ENCODE data around the gene ERBIN.

- TF ChIP-seq CTCF (conservative IDR thresholded peaks at IDR 0.05; ENCODE audit: low read depth in 2 of 2) (no peak), EZH2phosphoT487 (IDR thresholded peaks at IDR 0.05; ENCODE audit: unreplicated experiment) (no peak), ZNF331 (CRISPR knock-in tag; IDR thresholded peaks at IDR 0.05; ENCODE audit: low read depth) (no peak), EZH2 (IDR thresholded peaks at IDR 0.05; ENCODE audit: low read depth, unreplicated experiment) (no peak), POLR2AphosphoS5 (IDR thresholded peaks at IDR 0.05; ENCODE audit: low read depth) (no peak), CREB1 (CRISPR knock-in tag; IDR thresholded peaks at IDR 0.05; ENCODE audit: low read depth) (no peak), JUNB (IDR thresholded peaks at IDR 0.05; ENCODE audit: unreplicated experiment) (no peak), REST (IDR thresholded peaks at IDR 0.05; ENCODE audit: unreplicated experiment) (no peak), ETS1 (IDR thresholded peaks at IDR 0.05) (no peak)
Observed at GRCh38 chr5:66066826-66067225, 140.5 kb downstream of the ERBIN start.
